Ramos (cell line): ENCODE measurements around the gene TRIP13.
"Not testable (repeated sequence)": the region's sequence is repeated elsewhere in the genome, so short reads cannot be mapped to it uniquely, and the experiment has no call there.

Experiments used
- in situ Hi-C: fragments of 300-500 bp; cut with MboI; formaldehyde crosslinking; loops from one replicate; pipeline ENCODE4 v1.14.3; 2022; ENCODE audit warnings: low sequenced_read_pairs; ENCODE audit not compliant: unreplicated experiment

The TRIP13 gene

DNA sequence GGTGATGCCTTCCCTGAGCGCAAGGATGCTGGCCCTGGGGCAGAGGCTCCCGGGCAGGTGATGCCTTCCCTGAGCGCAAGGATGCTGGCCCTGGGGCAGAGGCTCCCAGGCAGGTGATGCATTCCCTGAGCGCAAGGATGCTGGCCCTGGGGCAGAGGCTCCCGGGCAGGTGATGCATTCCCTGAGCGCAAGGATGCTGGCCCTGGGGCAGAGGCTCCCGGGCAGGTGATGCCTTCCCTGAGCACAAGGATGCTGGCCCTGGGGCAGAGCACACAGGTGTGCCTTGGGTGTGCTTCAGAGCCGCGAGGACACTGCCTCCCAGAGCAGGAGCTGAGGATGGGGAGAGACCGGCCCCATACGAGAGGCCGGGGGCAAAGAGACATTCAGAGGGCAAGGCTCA, 22.7 kb downstream of the TRIP13 start:
- in situ Hi-C loops = not testable (repeated sequence)

DNA sequence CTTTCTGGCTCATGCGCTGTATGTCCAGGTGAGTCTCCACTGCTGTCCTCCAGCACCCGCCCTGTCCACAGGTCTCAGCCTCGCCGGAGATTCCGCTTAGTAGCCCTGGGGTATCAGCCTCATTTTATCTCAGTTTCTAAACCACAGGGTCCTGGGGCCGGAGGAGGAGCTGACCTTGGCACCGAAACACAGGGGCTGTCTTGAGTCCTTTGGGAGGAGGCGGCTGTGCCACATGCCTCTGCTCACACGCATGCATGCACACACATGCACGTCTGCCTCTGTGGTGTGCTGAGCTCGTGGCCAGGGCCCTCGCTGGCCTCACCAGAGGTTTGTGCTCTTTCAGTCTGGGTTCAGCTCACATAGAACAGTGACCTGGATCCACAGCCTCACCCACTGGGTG, 23.3 kb downstream of the TRIP13 start:
- in situ Hi-C loops = no loop called here

DNA sequence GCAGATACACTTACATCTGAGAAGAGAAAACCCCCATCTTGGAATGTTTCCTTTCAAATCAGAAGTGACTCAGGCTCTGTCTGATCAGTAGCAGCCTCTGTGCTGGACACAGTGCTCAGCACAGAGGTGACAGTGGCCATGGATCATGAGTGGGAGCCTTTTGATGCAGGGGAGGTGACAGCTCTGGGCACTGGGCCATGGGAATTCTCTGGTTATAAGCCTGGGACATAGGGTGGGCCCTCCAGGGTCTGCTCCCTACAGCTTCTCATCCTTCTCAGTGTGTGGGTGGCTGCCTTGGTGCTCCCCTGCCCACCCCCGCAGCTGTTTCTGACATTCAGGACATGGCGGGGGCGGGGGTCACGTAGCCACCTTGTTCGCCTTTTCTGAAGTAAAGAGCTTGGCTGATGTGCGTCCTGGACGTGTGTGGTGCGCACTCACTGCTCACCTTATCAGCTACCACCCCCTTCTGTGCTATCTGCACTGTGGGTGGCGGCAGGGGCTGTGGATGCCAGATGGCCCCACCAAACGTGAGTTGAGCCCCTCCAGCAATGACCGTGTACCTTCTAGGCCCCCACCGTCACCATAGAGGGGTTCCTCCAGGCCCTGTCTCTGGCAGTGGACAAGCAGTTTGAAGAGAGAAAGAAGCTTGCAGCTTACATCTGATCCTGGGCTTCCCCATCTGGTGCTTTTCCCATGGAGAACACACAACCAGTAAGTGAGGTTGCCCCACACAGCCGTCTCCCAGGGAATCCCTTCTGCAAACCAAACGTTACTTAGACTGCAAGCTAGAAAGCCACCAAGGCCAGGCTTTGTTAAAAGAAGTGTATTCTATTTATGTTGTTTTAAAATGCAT, 24.0 kb downstream of the TRIP13 start:
- in situ Hi-C loops = no loop called here

DNA sequence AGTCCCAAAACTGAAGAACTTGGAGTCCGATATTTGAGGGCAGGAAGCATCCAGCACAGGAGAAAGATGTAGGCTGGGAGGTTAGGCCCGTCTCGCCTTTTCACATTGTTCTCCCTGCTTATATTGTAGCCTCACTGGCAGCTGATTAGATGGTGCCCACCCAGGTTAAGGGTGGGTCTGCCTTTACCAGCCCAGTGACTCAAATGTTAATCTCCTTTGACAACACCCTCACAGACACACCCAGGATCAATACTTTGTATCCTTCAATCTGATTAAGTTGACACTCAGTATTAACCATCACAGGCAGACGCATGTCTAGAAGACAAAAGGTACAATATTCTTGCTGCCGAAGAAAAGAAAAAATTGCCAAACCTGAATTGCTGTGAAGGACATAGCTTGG, 26.0 kb downstream of the TRIP13 start:
- in situ Hi-C loops = not testable (repeated sequence)

DNA sequence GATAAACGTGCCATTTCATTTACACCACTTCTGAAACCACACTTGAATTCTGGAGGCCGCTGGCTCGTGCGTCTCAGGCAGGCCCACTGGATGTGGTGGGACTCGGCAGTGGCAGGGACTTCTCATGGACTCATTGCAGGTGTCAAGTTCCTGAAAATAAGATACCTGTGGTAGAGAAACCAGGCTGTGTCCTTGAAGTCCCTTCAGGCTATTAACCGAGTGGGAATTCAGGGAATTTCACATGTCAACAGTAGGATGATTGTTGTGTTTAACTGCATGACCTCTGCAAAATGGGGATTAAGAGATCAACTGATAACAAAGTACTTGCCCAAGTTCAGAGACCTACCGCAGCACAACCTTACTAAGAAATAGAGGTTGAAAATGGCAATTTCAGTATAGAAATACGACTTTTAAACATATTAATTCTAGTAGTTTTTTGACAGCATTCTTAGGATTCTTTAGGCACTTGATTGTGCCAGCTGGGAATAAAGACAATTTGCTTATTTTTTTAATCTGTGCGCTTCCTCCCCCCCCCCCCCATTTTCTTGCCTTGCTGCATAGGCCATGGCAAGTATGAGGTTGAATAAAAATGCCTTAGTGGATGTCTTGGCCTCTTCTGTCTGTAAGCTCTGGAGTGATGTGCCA, 26.8 kb downstream of the TRIP13 start:
- in situ Hi-C loops = no loop called here

DNA sequence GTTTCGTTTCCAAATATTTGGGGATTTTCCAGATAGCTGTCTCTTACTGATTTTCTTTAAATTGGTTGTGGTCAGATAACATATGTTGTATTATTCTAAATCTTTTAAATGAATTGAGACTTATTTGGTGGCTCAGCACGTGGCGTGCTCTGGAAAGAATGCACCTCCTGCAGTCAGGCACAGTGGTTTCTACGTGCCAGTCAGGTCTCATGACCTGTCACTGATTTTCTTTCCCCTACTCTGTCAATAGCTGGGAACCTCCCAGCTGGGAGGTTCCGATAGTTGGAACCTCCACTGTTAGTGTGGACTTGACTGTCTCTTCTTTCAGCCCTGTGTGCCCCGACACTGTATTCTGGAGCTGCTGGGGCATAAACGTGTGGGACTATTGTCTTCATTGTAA, 27.6 kb downstream of the TRIP13 start:
- in situ Hi-C loops = no loop called here

DNA sequence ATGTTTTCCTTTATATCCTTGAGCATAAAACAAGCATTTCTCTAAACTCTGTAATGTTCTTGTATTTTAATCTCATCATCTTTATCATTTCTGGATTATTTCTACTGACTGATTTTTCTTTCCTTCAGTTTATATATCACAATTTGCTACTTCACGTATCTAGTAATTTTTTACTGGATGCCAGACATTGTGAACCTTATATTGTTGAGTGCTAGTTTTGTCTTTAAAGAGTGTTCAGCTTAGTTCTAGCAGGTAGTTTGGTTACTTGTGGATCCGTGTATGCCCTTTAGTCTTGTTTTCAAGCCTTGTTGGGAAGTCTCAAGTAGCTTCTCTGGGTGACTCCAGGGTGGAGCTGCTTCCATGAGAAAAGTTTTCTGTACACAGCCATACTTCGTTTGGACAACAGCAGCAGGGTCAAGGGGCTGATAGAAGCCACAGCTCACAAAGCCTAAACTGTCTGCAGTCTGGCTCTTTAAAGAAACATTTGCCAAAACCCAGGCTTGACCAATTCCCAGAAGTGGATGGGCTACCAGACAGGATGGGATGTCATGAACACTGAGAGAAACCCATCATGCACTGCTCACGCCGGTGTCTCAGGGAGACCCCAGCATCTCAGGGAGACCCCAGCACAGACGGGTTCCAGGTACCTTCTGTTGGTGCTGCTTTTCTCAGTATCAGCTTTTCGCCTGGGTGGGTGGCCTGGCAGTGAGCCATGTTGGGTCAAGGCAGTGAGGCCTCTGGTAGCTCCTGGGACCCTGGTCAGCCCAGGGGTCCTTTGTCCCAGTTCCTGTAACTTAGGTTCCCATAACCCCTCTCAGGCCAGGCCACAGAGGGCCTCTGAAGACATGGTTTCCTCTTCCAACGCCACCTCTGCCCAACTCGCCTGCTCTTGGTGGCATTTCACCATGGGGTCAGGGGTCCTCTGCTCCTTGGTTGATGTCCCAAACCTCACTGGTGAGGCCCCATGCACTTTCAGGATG, 29.1 kb downstream of the TRIP13 start:
- in situ Hi-C loops = no loop called here

DNA sequence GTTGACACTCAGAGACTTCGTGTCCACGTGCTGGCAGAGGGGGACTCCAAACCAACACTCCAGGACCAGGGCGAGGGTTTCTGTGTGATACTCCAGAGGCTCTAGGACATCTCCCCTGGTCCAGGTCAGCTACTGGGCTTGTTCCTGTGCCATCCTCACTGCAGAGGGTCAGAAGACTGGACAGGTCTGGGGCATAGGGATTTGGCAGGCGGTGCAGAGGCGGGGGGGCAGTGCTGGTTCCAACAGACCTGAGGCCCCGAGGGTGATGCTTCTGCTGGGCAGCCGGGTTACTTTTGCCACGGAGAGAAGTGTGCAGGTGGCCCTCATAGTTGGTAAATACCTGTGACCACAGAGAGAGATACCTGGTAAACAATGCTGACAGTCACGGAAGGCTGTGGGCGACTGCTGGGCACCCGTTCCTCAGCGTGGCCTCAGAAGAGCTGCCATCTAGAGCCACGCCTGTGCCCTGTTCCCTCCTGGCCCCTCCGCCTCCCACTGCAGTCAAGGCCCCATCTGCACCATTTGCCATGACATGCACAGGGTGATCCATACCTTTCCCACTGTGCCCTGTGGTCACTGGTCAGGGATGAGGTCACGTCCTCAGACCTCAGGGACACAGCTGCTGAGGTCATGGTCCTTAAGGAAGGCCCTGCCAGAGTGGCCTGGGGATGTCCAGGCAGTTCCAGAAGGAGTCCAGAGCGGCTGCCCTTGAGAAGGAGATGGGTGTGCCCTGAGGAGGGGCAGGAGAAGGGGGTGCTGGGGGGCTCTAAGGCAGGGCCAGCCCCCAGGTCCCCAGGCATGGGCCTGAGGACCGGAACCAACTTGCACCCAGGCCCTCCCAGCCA, 30.0 kb downstream of the TRIP13 start:
- in situ Hi-C loops = no loop called here

DNA sequence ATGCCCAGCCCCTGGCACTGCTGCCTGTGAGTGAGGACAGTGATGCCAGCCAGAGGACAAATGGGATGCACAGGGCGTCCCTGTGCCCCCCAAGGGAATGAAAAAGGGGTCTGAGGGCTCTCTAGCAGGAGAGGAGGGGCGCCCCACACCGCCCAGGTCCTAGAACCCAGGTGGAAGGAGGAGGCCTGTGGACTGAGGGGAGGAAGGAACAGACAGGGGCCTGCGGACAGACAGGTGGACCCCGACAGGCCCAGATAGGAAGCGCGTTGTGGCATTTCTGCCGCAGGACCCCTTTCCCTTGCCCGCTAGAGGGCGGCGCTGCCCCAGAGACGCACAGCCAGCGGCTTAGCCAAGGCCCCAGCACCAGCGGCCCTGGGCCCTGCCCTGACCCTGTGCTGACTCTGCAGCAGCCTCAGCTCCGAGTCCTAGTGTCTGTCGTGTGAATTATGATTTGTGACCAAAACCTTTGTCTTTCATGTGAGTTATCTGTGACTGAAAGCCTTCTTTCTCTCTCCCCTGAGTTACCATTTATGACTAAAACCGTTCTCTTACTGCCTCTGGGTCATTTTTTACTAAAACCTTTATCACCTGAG, 30.7 kb downstream of the TRIP13 start:
- in situ Hi-C loops = no loop called here

DNA sequence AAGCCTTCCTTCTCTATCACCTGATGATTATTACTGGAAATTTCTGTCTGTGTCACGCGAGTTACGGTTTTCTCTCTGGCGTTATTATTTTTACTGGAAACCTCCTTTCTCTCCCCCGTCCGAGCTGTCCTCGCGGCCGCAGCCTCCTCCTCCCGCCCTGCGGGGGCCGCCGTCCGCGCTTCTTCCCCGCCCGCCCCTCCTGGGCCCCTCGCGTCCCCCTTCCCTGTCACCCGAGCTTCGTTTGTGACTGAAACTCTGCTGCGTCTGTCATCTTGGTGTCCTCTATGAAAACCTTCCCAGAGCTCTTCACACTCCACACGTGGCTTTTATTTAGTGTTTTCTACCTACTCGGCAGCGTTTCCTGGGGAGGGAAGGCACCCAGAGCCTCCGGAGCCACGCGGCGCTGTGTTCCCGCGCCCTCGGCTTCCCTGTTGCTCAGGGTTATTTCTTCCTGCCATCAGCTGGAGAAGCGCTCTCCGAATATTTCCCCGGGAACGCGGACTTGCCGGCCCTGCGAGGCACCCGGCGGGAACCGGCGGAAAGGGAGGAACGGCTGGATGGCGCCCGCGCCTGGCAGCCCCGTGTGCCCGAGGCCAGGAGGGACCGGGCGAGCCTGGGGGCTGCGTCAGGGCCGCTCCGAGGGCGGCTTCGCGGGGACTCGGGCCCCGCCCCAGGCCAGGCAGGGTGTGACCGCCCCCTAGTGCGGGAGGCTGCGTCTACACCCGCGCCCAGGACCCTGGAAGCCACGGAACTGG, 33.9 kb downstream of the TRIP13 start:
- in situ Hi-C loops = no loop called here

DNA sequence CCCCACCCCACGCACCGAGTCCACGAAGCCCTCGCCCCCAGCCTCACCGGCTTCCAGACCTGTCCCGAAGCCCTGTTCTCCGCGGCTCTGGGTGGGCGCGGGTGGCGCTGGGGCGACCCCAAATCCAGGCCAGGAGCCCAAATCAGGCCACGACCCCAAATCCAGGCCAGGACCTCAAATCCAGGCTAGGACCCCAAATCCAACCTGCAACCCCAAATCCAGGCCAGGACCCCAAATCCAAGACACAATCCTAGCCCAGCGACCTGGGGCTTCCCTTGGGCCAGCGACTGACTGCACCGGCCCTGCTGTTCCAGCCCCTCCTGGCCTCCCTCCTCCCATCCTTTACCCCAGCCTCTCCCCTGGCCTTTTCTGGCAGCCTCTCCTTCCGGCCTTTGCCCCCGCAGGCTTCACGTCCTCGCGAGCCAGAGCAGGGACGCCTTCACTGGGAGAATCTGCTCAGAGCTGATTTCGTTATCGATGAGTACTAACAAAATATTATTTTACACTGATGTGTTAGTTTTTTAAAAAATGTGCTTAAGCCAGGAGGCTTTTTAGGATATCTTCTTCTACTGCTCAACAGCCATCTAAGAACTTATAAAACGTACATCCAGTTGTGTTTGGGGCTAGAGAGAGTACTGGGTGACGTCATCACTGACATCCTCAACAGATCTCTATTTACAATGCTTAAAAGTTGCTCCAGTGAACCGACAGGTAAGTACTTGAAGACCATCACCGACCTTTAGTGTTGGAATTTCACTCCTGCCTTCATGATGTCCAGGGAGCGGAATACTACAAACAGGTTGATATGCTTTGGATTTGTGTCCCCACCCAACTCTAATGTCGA, 34.7 kb downstream of the TRIP13 start:
- in situ Hi-C loops = no loop called here

DNA sequence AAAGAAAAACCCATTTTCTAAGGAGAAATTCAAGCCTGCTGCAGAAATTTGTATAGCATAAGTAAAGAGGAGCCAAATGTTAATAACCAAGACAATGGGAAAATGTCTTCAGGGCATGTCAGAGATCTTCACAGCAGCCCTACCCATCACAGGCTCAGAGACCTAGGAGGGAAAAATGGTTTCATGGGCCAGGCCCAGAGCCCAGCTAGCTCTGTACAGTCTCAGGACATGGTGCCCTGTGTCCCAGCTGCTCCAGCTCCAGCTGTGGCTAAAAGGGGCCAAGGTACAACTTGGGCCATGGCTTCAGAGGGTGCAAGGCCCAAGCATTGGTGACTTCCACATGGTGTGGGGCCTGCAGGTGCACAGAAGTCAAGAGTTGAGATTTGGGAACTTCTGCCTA, 36.5 kb downstream of the TRIP13 start:
- in situ Hi-C loops = not testable (repeated sequence)

DNA sequence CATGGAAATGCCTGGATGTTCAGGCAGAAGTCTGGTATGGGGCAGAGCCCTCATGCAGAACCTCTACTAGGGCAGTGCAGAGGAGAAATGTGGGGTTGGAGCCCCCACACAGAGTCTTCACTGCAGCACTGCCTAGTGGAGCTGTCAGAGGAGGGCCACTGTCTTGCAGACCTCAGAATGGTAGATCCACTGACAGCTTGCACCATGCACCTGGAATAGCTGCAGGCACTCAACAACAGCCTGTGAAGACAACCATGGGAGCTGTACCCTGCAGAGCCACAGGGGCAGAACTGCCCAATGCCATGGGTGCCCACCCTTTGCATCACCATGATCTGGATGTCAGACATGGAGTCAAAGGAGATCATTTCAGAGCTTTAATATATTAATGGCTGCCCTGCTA, 36.9 kb downstream of the TRIP13 start:
- in situ Hi-C loops = no loop called here

DNA sequence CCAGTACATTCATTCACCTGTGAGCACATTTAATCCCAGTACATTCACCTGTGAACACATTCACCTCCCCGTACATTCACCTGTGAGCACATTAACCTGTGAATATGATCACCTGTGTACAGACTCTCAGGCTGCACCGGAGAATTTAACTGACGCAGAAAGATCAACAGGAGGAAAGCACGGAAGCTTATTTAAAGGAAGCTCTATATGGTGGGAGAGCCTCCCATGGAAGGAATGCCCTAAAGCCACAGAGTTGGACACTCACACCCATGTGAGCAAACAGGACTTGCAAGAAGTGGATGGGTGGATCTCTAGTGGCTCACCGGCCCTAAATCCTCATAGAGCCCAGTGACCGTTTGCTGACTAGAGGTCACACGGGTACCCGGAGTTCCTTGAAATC, 38.2 kb downstream of the TRIP13 start:
- in situ Hi-C loops = no loop called here

DNA sequence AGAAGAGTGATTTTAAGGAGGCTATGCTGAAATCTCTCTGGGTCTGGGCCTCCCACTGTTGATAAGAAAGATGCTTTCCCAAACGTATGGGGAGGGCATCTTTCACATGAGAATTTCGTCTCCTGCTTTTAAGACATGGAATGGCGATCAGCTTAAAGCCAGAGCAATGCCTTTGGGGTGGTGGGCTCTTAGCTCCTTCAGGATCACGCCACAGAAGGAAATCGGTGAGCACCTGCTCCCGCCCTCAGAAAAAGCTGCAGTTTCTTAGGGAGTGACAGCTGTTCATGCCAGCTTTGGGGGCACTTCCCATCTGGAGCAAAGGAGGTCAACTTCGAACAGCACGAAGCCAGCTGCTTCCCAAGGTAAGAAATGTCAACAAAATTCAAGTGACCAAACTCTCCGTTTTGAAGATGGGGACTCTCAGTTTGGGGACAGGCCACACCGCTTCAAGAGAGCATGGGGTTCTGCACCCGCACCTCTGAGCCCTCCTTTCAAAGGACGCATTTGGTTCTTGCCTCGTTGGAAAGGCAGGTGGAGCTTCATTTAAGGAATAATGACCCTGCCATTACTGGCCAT, 39.0 kb downstream of the TRIP13 start:
- in situ Hi-C loops = no loop called here

DNA sequence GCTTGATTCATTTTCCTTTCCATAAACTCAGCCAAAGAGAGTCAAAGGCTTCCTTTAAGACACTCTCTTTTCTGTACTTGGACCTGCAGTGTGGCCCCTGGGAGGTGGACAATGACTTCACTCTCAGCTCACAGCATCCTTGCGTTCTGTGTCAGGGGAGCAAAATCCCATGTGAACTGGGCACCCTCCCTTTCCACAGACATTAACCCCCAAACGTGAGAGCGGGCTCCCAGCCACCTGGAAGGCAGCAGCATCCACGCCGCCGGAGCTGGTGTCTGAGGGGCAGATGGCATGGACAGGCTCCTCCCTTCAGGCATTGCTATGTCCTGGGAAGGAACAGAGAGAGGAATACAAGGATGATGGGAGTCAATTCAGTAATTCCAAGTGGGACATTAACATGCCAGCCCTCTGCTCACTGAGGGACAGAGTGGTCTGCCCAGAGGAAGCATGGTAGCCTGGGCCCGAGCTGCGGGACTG, 39.5 kb downstream of the TRIP13 start:
- in situ Hi-C loops = no loop called here

DNA sequence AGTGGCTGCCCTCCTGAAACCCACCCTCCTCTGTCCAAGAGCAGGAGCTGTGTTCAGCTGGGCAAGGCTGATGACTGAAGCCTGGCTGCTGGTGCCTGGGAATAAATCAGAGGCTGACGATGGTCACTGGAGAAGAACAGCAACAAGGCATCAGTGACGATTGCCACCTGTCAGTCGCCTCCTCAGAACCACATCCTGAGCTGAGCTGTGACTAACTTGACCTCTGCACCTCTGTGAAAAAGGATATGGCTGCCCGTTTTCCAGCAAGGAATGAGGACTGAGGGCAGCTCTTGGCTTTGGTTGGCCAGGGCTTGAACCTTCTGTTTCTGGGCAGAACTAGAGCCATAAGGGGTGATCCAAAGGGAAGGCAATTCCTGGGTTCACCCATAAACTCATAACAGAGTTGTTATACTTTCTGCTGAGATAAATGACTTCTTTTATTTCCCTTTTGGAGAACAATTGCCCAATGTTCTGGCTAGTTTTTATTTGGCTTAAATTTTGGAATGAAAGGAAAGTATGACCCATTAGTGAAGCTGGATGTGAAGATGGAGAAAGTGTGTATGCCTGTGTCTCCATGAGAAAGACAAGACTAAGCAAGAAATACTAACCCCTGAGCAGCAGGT, 40.1 kb downstream of the TRIP13 start:
- in situ Hi-C loops = no loop called here
